GM21367 (cell line): ENCODE data around the gene TMEM120B.
A peak's percentile ranks its signal among the peaks of the same experiment; 100 is the strongest.
"Not testable (repeated sequence)": the region's sequence is repeated elsewhere in the genome, so short reads cannot be mapped to it uniquely, and the experiment has no call there.

Experiments used
- ATAC-seq: cut with Tn5 transposase; IDR thresholded peaks from one replicate; pipeline ENCODE4 v1.9.1; 2021; ENCODE audit not compliant: unreplicated experiment

The TMEM120B gene

GRCh38 chr12:121712461-121713256, at the start of gene TMEM120B:
TMEM120B (plus strand) TSS chr12:121712752; CDS start chr12:121712896, 144 bp downstream.
- ATAC-seq = peak; percentile 73

- no peak for ATAC-seq
Observed at GRCh38 chr12:121663610-121663929, 49.0 kb upstream of the TMEM120B start.

DNA sequence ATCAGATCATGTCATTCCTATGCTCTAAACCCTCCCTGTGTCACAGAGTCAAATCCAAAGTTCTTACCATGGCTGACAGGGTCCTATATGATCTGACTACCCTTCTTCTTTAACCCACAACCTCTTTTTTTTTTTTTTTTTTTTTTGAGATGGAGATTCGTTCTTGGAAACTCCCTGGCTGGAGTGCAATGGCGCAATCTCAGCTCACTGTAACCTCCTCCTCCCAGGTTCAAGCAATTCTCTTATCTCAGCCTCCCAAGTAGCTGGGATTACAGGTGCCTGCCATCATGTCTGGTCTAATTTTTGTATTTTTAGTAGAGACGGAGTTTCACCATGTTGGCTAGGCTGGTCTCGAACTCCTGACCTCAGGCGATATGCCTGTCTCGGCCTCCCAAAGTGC, 45.7 kb upstream of the TMEM120B start:
- not testable (repeated sequence) for ATAC-seq

DNA sequence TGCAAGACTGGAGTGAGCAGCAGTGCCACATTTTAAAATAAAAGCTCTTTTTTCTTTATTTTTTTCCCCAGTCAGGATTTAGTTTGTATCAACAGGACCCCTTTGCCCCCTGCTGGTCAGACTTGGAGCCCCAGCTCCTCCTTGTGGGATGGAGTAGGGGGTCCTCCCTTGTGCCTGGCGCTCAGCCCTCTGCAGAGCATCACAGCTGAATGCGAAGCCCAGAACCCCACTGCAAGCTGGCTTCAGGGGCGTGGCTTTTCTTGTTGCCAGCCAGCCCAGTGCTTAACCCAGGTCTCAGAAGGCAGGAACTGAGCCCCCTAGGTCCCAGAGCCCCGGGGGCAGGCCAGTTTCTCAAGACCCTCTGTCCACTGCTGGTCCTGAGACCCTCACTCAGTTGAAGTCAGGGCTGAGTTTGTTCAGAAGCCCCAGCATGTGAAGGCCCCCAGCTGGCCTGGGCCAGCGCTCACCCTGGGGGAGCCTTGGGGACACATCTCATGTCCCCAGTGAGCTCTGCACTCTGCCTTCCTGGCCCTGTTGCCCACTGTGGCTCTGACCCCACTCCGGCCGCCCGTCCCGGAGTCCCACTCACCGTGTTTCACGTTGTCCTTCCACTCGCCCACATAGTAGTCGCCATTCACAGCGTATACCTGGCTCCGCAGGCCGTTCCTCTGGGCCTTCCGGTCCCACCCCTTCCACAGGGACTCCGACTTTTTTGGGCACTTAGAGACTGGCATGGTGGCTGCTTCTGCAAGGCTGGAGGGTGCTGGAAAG, 43.6 kb upstream of the TMEM120B start:
- ATAC-seq = no peak

DNA sequence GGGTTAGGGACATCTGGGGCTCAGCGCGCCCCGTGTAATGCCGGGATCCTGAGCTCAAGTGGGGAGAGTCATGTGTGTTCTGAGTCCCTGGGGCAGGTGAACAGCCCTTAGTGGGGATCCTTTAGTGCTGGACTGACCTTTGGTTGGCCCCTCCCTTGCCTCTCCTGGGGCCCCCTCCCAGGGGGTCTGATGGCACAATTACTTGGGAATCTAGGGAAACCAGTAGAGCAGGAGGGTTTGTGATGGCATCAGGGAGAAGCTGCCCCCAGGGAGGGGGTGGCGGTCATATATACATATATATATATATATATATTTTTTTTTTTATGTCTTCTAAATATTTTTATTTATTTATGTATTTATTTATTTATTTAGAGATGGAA, 43.0 kb upstream of the TMEM120B start, which contains the start of gene MORN3:
Gene MORN3, minus strand, starts transcription at position 134 of the 380 bp plus-strand sequence. CDS start 171 bp downstream, outside the sequence.
- ATAC-seq = no peak

DNA sequence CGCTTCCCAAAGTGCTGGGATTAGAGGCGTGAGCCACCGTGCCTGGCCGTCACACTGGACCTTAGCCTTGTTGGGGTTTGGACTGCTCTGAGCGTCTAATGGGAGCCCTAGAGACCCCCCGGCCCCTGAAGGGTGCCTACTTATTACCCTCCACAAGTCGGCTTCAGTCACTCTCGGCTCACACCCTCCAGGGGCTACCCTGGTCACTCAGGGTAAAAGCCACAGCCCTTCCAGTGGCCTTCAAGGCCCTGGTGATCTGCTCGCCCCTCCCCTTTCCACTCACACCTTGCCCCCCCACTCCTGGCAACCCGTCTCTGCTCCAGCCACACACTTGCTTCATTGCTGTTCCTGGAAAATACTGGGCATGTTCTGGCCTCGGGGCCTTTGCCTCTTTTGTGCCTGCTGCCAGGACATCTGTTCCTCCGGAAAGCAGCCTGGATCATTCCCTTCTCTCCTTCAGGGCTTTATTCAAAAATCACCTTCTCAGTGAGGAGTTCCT, 39.5 kb upstream of the TMEM120B start:
- ATAC-seq = no peak

DNA sequence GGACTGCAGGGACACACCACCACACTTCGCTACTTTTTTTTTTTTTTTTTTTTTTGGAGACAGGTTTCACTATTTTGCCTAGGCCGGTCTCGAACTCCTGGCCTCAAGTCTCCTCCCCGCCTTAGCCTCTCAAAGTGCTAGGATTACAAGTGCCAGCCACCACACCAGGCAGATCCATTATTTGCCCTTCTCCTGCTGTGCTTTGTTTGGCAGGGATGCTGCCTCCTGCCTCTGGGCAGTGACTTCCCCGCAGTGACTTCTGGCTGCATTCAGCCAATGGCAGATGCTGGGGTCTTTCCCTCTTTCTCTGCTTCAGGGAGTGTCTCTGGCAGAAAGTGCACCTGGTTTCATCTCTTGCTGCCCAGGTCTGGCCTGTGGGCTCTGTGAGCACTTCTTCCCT, 36.4 kb upstream of the TMEM120B start:
- no peak for ATAC-seq

DNA sequence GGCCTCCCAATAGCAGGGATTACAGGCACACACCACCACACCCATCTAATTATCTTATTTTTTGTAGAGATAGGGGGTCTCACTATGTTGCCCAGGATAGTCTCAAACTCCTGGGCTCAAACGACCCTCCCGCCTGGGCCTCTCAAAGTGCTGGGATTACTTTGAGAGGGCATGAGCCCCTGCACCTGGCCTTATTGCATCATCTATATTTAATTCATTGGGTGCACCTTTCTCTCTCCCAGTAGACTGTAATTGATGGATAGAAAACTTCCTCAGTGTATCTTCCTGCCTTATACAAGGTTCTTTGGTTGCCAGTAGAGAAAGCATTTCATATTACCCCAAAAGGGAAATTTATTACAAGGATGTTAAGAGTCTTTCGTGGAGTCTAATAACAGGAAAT, 34.2 kb upstream of the TMEM120B start:
- no peak for ATAC-seq

DNA sequence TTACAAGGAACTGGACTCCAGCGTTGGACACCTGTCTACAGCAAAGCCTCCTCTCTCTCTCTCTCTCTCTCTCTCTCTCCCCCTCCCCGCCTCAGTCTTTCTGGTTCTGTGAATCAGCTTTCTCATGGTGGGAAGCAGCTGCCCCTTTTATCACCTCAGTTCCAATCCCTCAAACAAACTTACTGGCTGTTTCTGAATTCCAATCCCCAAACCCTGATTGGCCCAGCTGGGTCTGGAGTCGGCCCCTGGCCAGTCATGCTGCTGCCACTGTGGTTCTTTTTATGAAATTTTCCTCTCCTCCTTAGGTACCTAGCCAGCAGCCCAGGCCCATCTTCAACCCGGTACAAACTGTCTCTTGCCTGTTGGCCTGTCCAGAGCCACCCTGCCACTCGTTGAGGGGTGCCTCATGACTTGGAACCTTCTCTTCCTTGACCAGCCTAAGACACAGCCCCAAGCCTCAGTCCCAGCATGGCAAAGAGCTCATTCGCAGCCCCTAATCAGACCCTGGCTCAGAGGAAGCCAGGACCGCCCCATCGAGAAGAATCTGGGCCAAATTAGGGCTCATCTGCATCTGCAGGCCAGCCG, 33.7 kb upstream of the TMEM120B start:
- no peak for ATAC-seq

DNA sequence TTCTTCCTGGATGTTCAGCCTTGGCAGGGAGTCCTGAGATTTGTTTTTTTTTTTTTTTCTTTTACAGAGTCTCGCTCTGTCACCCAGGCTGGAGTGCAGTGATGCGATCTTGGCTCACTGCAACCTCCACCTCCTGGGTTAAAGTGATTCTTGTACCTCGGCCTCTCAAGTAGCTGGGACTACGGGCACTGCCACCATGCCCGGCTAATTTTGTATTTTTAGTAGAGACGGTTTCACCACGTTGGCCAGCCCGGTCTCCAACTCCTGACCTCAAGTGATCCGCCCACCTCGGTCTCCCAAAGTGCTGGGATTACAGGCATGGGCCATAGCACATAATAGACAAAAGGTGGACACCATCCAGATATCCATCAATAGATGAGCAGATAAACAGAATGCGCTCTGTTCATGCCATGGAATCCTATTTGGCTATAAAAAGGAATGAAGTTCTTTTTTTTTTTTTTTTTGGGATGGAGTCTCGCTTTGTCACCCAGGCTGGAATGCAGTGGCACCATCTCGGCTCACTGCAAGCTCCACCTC, 32.8 kb upstream of the TMEM120B start:
- not testable (repeated sequence) for ATAC-seq

DNA sequence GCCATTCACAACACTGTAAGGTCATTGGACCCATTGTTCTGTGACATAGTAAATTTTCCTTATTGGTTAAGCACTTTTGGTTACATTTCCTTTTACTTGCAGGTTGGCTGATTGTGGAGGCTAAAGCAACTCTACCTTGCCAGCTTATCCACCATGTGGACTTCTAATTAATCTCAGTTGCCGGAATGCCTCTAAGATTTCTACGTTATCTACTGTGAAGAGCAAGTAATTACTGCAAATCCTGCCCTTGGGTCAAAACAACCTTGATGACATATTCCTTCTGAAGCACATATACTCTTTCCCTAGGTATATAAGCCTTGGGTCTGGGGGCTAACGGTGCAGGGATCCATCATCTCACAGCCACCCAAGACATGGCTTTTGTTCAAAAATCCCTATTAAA, 23.6 kb upstream of the TMEM120B start:
- ATAC-seq = no peak

DNA sequence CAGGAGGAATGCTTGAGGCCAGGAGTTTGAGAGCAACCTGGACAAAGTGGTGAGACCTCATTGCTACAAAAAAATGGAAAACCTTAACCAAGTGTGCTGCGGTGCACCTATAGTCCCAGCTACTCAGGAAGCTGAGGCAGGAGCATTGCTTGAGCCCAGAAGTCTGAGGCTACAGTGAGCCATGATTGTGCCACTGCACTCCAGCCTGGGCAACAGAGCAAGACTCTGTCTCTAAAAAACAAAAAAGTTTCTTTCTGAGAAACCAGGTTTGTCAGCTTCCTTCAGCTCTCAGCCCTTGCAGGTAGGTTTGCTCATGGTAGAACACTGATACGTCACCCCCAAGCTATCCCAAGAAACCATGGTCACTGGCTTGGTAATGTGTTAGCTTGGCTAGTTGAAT, 23.1 kb upstream of the TMEM120B start:
- ATAC-seq = no peak

DNA sequence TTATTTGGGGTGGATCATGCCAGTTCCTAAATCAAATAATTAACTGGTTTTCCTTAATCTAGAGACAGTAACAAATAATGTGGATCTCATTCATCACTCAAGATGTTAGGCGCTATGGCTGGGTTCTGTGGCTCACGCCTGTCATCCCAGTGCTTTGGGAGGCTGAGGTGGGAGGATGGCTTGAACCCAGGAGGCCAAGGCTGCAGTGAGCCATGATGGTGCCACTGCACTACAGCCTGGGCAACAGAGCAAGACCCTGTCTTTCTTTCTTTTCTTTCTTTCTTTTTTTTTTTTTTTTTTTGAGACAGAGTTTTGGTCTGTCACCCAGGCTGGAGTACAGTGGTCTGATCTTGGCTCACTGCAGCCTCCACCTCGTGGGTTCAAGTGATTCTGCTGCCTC, 19.8 kb upstream of the TMEM120B start:
- not testable (repeated sequence) for ATAC-seq

DNA sequence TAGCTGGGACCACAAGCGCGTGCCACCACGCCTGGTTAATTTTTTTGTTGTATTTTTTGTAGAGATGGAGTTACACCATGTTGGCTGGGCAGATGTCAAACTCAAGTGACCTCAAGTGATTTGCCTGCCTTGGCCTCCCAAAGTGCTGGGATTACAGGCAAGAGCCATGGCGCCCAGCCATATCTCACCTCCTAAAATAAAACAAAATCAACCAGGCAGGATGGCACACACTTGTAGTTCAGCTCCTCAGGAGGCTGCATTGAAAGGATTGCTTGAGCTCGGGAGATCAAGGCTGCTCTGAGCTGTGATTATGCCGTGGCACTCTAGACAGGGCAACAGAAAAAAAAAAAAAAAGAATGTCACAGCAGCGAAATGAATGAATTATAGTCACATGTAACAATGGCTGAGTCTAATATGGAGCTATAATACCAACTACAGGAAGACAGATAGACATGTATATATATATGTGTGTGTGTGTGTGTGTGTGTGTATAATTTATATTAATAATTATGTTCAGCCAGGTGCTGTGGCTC, 19.3 kb upstream of the TMEM120B start:
- ATAC-seq = no peak

DNA sequence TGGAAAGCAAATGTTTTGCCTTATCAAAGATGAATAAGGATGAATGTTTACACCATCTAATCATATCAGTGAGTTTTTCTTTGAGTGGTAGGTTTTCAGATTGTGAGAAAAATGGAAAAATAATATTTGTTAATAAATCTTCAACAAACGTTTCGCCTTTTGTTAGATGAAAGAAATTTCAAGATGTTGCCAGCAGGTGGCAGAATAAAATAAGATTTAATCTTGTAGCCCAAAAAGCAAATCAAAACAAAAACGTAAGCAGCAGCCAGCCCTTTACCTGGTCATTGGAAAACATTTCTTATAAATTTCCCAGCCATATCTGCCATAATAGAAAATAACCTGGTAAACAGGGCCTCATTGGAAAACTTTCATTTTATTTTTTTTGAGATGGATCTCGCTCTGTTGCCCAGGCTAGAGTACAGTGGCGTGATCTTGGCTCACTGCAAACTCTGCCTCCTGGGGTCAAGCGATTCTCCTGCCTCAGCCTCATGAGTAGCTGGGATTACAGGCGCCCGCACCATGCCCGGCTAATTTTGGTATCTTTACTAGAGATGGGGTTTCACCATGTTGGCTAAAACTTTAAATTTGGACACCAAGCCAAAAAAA, 15.4 kb upstream of the TMEM120B start:
- no peak for ATAC-seq

- ATAC-seq = not testable (repeated sequence)
Observed at GRCh38 chr12:121697861-121698260, 14.7 kb upstream of the TMEM120B start.

- ATAC-seq = no peak
Observed at GRCh38 chr12:121701667-121702277, 10.8 kb upstream of the TMEM120B start.

DNA sequence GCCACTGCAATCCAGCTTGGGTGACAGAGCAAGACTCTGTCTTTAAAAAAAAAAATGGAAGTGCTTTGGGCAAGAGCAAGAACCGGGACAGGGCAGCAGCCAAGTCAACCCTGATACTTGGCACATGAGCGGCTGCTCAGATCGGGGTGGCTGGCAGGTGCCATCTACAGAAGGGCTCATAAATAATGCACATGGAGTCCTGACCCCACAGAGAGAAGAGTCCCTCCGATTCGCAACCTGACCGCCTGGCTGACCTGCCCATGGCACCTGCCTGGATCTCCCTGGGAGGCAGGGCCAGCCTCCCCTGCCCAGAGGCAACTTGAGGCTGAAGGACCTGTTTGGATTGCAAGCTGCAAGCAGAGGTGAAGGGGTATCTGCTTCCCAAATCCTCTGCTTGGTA, 9.6 kb upstream of the TMEM120B start:
- no peak for ATAC-seq

- ATAC-seq = no peak
Observed at GRCh38 chr12:121705514-121705913, 7.0 kb upstream of the TMEM120B start.

DNA sequence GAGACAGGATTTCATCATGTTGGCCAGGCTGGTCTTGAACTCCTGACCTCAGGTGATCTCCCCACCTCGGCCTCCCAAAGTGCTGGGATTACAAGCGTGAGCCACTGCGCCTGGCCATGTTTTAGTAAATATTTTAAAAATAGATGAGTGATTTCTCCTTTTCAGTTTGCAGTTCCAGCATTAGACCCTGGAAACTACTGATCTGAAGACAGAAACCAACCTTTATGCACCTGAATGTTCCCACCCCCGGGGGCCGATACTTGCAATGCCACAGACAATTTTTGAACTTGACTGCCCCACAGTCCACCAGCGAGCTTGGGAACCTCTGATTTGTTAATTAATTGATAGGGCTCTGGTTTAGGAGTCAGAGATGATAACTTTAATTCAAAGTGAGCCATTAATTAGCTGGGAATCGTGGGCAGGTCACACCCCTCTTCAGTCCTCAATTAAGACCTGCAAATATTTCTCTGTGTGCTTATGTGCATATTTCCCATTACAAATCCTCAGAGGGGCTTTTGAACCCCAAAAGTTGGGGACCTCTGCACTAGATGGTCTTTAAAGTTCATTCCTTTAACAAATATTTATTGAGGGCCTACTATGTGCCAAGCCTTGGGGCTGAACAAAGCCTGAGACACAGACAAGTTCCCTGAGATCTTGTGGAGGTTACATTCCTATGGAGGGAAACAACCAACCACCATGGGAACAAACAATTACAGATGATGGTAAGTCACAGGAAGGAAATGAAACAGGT, 4.1 kb upstream of the TMEM120B start:
- ATAC-seq = no peak
